Measurements from ENCODE around the gene RBM17. TPM values are rescaled to one million over a fixed set of nuclear protein-coding genes. Genes with fewer than 3 reads are reported as not detected.
"Not testable (repeated sequence)": the region's sequence is repeated elsewhere in the genome, so short reads cannot be mapped to it uniquely, and the experiment has no call there.

RBM17 gene
- total RNA-seq, 6 experiments from 2014 or later, result 11.9 to 40.6 (median 28.1) TPM

DNA sequence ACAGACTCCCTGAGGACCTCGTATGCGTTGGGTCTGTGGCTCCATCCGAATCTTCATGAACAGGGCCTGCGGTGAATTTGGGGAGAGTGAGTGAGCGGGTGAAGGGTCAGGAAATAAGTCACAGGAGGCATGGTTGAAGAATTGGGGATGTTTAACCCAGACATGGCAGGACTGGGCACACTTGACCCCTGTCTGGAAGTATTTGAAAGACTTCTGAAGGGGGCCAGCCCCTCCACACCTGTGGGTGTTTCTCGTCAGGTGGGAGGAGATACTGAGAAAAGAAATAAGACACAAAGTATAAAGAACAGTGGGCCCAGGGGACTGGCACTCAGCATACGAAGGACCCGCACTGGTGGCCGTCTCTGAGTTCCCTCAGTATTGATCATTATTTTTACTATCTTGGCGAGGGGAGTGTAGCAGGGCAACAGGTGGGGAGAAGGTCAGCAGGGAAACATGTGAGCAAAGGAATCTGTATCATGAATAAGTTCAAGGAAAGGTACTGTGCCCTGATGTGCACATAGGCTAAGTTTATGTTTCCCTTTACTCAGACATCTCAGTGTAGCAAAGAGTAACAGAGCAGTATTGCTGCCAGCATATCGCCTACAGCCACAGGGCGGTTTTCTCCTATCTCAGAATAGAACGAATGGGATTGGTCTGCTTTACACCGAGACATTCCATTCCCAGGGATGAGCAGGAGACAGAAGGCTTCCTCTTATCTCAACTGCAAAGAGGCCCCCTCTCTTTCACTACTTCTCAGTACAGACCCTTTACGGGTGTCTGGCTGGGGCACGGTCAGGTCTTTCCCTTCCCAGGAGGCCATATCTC lies 75.6 kb downstream of the RBM17 start:
- no peak for DNase-seq
- peak overlapping the region; percentile 76 to 98 (median 89) for H3K27ac ChIP-seq
- H3K4me1 ChIP-seq, result peaks cover 0 to 11% (median 0%) of the 10 kb centered on the region in 4 donors
- TF ChIP-seq CTCF (IDR thresholded peaks at IDR 0.05) (no peak), POLR2A (IDR thresholded peaks at IDR 0.05) (no peak)
- H3K9me3 ChIP-seq, result no peaks in the 10 kb centered on the region
- H3K27me3 ChIP-seq, result no peaks in the 10 kb centered on the region
- peak overlapping the region; percentile 74 to 98 (median 77) for H3K4me3 ChIP-seq
- H3K36me3 ChIP-seq, result peaks cover 0 to 6% (median 0%) of the 10 kb centered on the region in 4 donors
- intact Hi-C loops (cut with DNase I), result no loop called here
- no peak for ATAC-seq
- WGBS (ENCODE audit: insufficient coverage, low coverage, low lambda C conversion rate, missing lambda C conversion rate), result 24% methylated on average over 14 of the region's 16 CpGs

DNA sequence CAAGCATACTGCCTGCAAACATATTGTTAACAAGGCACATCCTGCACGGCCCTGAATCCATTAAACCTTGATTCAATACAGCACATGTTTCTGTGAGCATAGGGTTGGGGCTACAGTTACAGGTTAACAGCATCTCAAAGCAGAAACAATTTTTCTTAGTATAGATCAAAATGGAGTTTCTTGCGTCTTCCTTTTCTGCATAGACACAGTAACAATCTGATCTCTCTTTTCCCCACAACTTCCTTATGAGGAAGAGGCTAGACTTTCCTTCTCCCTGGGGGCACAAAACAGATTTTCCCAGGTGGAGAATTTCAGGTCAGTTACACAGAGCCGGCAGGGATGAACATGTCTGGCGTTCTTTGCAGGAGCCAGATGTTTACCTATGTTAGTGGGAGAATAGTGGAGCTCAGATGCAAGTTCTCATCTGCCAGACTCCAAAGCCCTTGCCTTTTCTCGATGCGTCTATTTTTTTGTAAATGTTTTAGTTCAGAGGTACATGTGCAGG lies 76.4 kb downstream of the RBM17 start:
- no peak for DNase-seq
- Histone ChIP-seq H3K27me3 (no peaks in the 10 kb centered on the region), H3K27ac (no peak overlapping the region), H3K36me3 (peaks cover 0 to 6% (median 0%) of the 10 kb centered on the region in 4 donors), H3K4me3 (no peak overlapping the region), H3K9me3 (no peaks in the 10 kb centered on the region), H3K4me1 (peaks cover 0 to 15% (median 0%) of the 10 kb centered on the region in 4 donors)
- WGBS (ENCODE audit: insufficient coverage, low coverage, low lambda C conversion rate, missing lambda C conversion rate), result 30% methylated on average over 4 of the region's 6 CpGs
- ATAC-seq, result no peak
- TF ChIP-seq POLR2A (IDR thresholded peaks at IDR 0.05), result no peak
- no peak for TF ChIP-seq CTCF (IDR thresholded peaks at IDR 0.05)
- intact Hi-C loops (cut with DNase I), result no loop called here

DNA sequence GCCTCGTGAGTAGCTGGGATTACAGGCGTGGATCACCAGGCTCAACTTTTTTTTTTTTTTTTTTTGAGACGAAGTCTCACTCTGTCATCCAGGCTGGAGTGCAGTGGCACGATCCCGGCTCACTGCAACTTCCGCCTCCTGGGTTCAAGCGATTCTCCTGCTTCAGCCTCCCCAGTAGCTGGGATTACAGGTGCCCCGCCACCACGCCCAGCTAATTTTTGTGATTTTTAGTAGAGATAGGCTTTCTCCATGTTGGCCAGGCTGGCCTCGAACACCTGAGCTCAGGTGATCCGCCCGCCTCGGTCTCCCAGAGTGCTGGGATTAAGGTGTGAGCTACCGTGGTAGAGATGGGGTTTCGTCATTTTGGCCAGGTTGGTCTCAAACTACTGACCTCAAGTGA lies 77.1 kb downstream of the RBM17 start:
- H3K27me3 ChIP-seq; intact Hi-C loops (cut with DNase I); H3K27ac ChIP-seq; H3K9me3 ChIP-seq; ATAC-seq; H3K4me3 ChIP-seq; H3K36me3 ChIP-seq; DNase-seq: not testable (repeated sequence)
- 92% methylated on average over 12 of the region's 15 CpGs for WGBS (ENCODE audit: insufficient coverage, low coverage, low lambda C conversion rate, missing lambda C conversion rate)
- peaks cover 0 to 21% (median 2%) of the 10 kb centered on the region in 4 donors for H3K4me1 ChIP-seq

Small RNA genes within 50 kb of the gene (microRNA-seq; reads per million reads assigned to microRNA genes)
- 0 reads per million in 2 donors for gene MIR3155A
- gene MIR3155B, result 0 reads per million in 2 donors

Small RNA genes within 50 kb of the gene (small RNA-seq; reads per million reads assigned to genes)
- gene MIR3155A, result 0 to 0.39 reads per million in 2 experiments

Other genes with a start within 250 kb of the RBM17 start
- gene ANKRD16, start 199.1 kb upstream of the RBM17 start, total RNA-seq, result 1 to 10 TPM; 1.8 to 6.1 (median 4.1) TPM
- gene FBH1, start 198.8 kb upstream of the RBM17 start, total RNA-seq, result 10 to 100 TPM; 30.8 to 38.6 (median 35.8) TPM
- gene IL15RA, start 111.5 kb upstream of the RBM17 start, total RNA-seq, result 10 to 100 TPM in 4 of 6 experiments, 1 to 10 TPM in 2; 6.2 to 42.7 (median 13.3) TPM
- 1 to 10 TPM in 2 of 6 experiments, under 1 TPM in 2, not detected in 2; 0.22 to 3.1 (median 0.97) TPM for gene IL2RA, start 26.7 kb upstream of the RBM17 start, total RNA-seq
- 10 to 100 TPM in 4 of 6 experiments, 1 to 10 TPM in 2; 6.8 to 57.8 (median 20.8) TPM for gene PFKFB3, start 113.9 kb downstream of the RBM17 start, total RNA-seq